Amygdala (tissue), 56 donors: ENCODE measurements around the gene SGPP1.
"Not testable (repeated sequence)": the region's sequence is repeated elsewhere in the genome, so short reads cannot be mapped to it uniquely, and the experiment has no call there.

Source experiments
- DNase-seq, 56 donors: peaks; one replicate each; lab custom pipeline; 2025; lab: John Stamatoyannopoulos, UW

SGPP1 gene

DNA sequence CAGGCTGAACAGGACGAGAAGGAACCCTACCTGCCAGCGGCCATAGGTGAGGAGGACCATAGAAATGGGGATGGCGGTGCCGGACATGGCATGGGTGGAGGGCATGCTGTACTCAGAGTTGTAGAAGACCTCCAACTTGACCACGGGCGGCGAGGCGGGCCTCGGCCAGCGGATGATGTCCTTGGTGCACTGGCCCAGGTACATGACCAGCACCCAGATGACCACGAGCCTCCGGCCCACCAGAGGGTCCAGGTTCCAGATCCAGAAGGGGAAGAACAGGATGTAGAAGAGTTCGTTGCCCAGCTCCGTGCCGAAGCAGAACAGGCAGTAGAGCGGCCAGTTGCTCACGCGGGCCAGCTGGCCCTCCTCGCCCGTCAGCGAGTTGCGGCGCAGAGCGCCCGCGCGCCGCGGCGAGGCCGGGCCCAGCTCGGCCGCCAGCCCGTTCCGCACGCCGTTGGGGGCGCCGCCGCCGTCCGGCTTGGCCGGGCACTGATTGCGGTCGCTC lies 582 bp downstream of the SGPP1 start:
- DNase-seq, result peak in 40 of 56 donors; percentile 8 to 69 (median 32)

- no peak for DNase-seq
Measured at GRCh38 chr14:63726499-63726898, 1.4 kb downstream of the SGPP1 start.

GRCh38 chr14:63725786-63726460 lies 1.9 kb downstream of the SGPP1 start:
- DNase-seq, result no peak

- DNase-seq, result no peak
Measured at GRCh38 chr14:63717702-63718101, 10.2 kb downstream of the SGPP1 start.

DNA sequence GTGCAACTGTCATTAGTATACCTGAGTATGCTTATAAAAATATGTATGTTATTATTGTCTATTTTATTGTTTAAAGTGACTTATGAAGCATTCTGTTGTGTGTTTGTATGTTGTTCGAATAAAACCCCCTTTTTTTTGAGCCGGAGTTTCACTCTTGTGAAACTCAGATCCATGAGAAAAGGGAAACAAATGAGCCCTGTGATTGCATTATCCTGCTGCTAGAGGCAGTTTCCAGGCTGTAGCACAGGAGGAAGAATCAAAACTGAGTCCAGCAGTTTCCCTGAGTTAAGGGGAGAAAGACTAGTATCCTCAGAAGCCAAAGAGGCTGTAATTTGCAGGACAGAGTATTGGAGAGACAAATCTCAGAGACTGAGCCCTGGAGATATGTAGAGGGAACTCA lies 12.5 kb downstream of the SGPP1 start:
- DNase-seq, result no peak

DNA sequence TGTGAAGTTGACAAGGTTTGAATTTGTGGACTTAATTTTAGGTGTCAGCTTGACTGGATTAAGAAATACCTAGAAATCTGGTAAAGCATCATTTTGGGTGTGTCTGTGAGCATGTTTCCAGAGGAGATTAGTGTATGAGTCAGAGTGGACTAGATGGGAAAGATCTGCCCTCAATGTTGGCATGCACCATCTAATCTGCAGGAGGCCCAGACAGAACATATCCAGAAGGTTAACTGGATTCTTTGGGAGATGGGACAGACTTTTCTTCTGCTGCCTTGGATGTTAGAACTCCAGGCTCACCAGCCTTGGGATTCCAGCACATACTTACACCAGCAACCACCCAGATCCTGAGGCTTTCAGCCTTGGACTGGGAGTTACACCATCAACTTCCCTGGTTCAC lies 14.1 kb downstream of the SGPP1 start:
- no peak for DNase-seq

DNA sequence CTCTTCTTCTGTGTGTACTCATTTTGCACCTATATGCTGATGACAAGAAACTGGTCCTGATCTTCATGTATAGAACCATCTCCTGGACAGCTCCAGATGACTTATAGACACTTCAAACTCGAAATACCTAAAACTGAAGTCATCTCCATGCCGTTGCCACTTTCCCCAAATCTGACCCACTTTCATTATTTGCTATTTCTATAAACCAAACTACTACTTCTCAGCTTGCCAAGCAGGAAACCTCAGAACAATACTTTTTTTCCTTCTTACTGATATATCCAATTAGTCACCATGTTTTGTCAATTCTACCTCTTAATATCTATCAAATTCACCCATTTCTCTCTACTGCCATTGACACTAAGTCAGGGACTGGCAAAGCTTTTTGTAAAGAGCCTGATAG lies 14.8 kb downstream of the SGPP1 start:
- no peak for DNase-seq

GRCh38 chr14:63712123-63712522 lies 15.7 kb downstream of the SGPP1 start:
- no peak for DNase-seq

GRCh38 chr14:63710497-63710896 lies 17.4 kb downstream of the SGPP1 start:
- DNase-seq, result no peak

GRCh38 chr14:63709589-63709988 lies 18.3 kb downstream of the SGPP1 start:
- no peak for DNase-seq

- no peak for DNase-seq
Measured at GRCh38 chr14:63707216-63707615, 20.6 kb downstream of the SGPP1 start.

GRCh38 chr14:63705561-63706070 lies 22.2 kb downstream of the SGPP1 start:
- no peak for DNase-seq

DNA sequence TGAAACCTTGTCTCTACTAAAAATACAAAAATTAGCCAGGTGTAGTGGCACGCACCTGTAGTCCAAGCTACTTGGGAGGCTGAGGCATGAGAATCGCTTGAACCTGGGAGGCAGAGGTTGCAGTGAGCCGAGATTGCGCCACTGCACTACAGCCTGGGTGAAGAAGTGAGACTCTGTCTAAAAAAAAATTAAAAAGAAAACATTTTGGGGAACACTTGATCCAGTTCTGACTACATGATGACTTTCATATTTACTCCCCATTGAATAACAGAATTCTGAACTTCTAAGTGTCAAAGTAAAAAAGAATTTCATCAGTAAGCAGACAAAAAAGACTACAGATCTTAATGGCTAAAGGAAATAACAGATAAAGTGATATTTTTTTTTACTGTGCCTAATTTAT lies 25.3 kb downstream of the SGPP1 start:
- DNase-seq, result not testable (repeated sequence)

DNA sequence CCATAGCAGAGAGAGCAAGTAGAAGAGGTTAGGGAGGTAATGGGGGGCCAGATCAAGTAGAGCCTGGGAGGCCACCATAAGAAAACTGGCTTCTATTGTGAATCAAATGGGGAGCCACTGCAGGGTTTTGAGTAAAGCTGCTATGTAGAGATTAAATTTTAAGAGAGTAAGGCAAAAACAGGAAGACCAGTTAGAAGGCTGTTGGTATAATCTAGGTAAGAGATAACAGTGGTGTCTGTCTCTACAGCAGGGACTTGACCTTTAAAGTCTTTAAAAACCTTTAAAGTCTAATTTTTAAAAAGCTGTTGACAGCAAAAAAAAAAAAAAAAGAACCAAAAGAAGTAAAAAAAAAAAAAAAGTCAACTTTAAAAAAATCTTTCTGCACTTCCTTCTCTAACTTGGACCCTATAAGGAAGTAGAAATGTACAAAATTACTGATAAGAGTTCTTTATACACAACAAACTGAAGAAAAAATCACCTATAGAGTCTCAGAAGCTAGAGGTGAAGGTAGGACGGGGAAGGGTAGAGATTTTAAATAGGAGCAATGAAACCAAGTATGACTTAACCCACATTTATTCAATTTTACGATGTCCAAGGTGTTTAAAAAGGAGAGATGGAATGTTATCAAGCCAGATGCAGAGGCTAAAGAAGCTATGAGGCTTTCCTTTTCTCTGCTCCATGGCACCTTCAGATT lies 26.1 kb downstream of the SGPP1 start:
- no peak for DNase-seq

DNA sequence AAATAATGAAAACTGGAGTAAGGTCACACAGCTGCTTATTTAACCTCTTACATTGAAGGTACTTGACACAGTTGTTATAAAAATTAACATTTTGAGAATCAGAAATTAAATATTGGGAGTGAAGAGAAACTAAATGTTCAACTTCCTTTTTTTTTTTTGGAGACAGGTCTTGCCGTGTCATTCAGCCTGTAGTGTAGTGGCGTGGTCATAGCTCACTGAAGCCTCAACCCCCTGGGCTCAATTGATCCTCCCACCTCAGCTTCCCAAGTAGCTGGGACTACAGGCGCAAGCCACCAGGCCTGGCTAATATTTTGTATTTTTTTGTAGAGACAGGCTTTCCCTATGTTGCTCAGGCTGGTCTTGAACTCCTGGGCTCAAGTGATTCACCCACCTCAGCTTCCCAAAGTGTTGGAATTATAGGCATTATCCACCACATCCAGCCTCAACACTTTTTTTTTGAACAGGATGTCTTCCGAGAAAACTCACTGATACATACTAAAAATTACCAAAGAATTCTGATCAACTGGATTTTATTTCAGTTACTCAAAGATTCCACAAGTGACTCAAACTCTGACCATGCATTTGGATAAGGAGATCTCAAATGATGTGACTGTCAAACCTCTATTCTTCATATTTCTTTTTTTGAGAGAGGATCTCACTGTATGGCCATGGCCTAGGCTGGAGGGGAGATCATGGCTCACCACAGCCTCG lies 35.4 kb downstream of the SGPP1 start:
- DNase-seq, result no peak

DNA sequence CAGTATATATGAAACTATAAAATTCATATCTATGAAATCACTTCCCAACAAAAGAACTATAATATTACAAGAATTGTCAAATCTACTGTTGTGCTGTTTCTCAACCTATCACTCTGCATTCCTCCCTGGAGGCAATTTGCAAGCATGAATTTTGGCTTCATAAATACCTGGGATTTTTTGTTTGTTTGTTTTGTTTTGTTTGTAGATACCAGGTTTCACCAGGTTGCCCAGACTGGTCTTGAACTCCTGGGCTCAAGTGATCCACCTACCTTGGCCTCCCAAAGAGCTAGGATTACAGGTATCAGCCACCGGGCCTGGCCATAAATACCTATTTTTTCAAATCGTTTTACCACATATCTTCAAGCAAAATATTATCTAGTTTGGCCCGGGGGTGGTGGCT lies 38.7 kb downstream of the SGPP1 start:
- DNase-seq, result no peak

GRCh38 chr14:63686926-63687325 lies 40.9 kb downstream of the SGPP1 start:
- DNase-seq, result no peak

DNA sequence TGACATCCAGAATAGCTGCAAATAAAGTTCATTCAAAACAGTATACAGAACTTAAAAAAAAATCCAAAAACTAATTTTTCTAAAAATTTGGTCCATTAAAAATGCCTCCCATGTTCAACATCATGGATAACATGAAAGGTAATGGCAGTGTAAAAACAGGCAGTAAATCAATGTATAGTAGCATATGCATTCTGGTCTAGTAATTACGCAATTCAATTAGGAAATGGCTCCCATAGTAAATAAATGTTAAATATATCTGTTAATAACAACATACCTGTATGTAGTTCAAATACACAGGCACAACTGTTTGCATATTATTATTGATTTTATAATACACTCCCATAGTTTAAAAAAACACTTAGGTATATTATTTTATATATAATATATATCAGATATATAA lies 42.5 kb downstream of the SGPP1 start:
- no peak for DNase-seq

DNA sequence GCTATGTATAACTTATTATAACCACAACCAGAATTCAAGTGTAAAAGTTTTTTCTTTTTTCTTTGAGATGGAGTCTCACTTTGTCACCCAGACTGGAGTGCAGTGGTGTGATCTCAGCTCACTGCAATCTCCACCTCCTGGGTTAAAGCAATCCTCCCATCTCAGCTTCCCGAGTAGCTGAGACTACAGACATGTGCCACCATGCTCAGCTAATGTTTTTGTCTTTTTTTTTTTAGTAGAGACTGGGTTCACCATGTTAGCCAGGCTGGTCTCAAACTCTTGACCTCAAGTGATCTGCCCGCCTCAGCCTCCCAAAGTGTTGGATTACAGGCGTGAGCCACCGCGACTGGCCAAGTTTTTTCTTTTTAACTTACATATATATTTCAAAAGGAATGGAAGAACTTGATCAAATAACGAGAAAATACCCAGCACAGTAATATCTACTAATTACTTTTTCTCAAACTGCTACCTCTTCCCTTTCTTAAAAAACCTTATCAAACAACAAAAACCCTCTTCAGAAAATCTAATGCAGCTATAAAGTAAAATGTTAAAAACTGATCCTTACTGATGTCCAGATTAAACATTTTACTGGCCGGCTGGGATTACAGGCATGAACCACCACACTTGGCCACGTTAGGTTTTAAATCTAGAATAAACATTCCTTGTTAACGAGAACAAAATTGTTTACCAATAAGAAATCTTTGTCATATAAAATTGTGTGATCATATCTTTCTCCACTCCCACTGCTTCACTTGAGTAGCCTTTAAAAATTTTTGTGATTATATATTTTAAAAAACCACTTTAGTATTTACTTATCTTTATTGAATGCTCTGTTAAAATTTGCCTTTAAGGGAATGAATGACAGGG lies 44.9 kb downstream of the SGPP1 start:
- no peak for DNase-seq

DNA sequence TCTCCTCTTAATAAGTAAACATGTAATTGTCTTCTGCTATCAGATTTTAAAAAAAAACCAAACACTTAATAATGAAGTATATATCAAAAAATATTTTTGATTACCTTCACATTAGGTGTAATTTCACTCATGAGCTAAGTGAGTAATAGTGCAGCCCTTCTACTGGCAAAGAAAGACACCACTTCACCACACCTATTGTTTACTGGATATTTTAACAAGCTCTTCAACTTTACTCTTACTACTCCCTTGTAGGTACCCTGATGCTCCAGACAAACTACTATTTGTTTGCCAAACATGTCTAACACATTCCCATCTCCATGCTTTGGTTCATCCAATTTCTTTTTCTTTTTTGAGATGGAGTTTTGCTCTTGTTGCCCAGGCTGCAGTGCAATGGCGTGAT lies 49.3 kb downstream of the SGPP1 start:
- DNase-seq, result no peak
